ENCODE measurements around the gene CD2AP.

The CD2AP gene

DNA sequence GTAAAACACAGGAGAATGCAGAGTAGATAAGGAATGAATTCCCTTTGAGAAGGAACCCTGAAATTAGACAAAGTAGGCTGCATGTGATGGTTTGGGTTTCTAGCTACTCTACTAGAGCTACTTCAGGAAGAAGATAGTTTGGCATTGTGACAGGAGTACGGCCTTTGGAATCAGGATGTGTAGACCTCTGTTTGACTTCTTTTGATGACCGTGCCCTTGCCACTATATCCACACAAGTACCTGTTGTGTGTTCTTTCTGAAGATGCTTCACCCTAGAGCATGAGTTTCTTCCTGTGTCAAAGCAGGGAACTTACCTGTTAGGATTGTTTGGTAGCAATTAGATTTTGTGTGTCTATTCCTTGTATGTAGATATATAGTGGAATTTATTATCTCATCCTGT is 41.7 kb downstream of the CD2AP start:
- Histone ChIP-seq H3K9ac (ENCODE audit: low read length) (no peak overlapping the region), H3K9me3 (ENCODE audit: control insufficient read depth, low read depth, low read length) (no peaks in the 10 kb centered on the region), H3K4me3 (ENCODE audit: low read length) (no peak overlapping the region), H3K36me3 (ENCODE audit: control insufficient read depth, low read depth, low read length) (peaks cover 3% of the 10 kb centered on the region), H3K4me1 (ENCODE audit: control insufficient read depth, low read depth, low read length) (peaks cover 14% of the 10 kb centered on the region), H3K27me3 (ENCODE audit: control insufficient read depth, insufficient read depth, low read length) (no peaks in the 10 kb centered on the region), H3K27ac (ENCODE audit: low read length) (no peak overlapping the region)

GRCh38 chr6:47520282-47520681 is 42.7 kb downstream of the CD2AP start:
- Histone ChIP-seq H3K4me1 (ENCODE audit: control insufficient read depth, low read depth, low read length) (peaks cover 18% of the 10 kb centered on the region), H3K27ac (ENCODE audit: low read length) (no peak overlapping the region), H3K27me3 (ENCODE audit: control insufficient read depth, insufficient read depth, low read length) (no peaks in the 10 kb centered on the region), H3K9me3 (ENCODE audit: control insufficient read depth, low read depth, low read length) (no peaks in the 10 kb centered on the region), H3K9ac (ENCODE audit: low read length) (no peak overlapping the region), H3K4me3 (ENCODE audit: low read length) (no peak overlapping the region), H3K36me3 (ENCODE audit: control insufficient read depth, low read depth, low read length) (peaks cover 3% of the 10 kb centered on the region)

- Histone ChIP-seq H3K27me3 (ENCODE audit: control insufficient read depth, insufficient read depth, low read length) (no peaks in the 10 kb centered on the region), H3K36me3 (ENCODE audit: control insufficient read depth, low read depth, low read length) (peaks cover 1% of the 10 kb centered on the region), H3K27ac (ENCODE audit: low read length) (no peak overlapping the region), H3K9me3 (ENCODE audit: control insufficient read depth, low read depth, low read length) (peaks cover 2% of the 10 kb centered on the region), H3K9ac (ENCODE audit: low read length) (no peak overlapping the region), H3K4me1 (ENCODE audit: control insufficient read depth, low read depth, low read length) (peaks cover 15% of the 10 kb centered on the region), H3K4me3 (ENCODE audit: low read length) (no peak overlapping the region)
These were observed 44.4 kb downstream of the CD2AP start for GRCh38 chr6:47521961-47522360.

- peaks cover 5% of the 10 kb centered on the region for H3K36me3 ChIP-seq (ENCODE audit: control insufficient read depth, low read depth, low read length)
- peaks cover 2% of the 10 kb centered on the region for H3K9me3 ChIP-seq (ENCODE audit: control insufficient read depth, low read depth, low read length)
- H3K9ac ChIP-seq (ENCODE audit: low read length), result no peak overlapping the region
- peaks cover 15% of the 10 kb centered on the region for H3K4me1 ChIP-seq (ENCODE audit: control insufficient read depth, low read depth, low read length)
- no peak overlapping the region for H3K4me3 ChIP-seq (ENCODE audit: low read length)
- H3K27ac ChIP-seq (ENCODE audit: low read length), result no peak overlapping the region
- H3K27me3 ChIP-seq (ENCODE audit: control insufficient read depth, insufficient read depth, low read length), result no peaks in the 10 kb centered on the region
These were observed 46.7 kb downstream of the CD2AP start for GRCh38 chr6:47524136-47524845.

DNA sequence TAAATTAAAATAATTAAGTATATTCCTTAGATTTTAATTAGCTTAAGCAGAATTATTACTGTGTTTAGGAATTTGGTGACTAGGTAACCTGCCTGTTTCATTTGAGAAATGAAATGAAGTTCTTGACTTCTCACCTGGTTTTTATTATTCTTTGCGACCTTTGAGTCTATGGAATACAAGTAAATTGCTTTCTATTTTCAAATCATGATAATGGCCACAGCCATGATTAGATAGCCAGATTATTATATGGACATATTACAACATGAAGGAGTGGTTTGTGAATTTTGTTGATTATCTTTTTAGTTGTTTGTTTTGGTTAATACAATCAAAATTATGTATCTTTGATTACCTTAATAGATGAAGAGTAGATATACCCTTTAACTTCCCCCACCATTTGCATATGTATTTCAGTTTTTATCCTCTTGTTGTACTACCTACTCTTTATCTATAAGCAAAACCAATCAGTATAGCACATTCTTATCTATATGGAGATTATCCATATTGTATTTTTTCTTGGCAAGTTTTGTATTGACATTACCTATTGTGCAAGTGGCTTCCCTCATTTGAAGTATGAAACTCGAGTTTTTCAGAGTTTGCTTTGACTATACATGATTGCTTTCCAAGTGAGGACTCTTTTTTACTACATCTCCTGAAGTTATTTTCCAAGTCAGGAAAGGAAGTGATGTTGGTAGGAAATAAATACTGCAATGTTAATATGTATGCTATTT is 47.9 kb downstream of the CD2AP start:
- peaks cover 2% of the 10 kb centered on the region for H3K9me3 ChIP-seq (ENCODE audit: control insufficient read depth, low read depth, low read length)
- no peak overlapping the region for H3K27ac ChIP-seq (ENCODE audit: low read length)
- peaks cover 9% of the 10 kb centered on the region for H3K4me1 ChIP-seq (ENCODE audit: control insufficient read depth, low read depth, low read length)
- no peak overlapping the region for H3K4me3 ChIP-seq (ENCODE audit: low read length)
- H3K36me3 ChIP-seq (ENCODE audit: control insufficient read depth, low read depth, low read length), result peaks cover 5% of the 10 kb centered on the region
- no peaks in the 10 kb centered on the region for H3K27me3 ChIP-seq (ENCODE audit: control insufficient read depth, insufficient read depth, low read length)
- no peak overlapping the region for H3K9ac ChIP-seq (ENCODE audit: low read length)

GRCh38 chr6:47527274-47527673 is 49.7 kb downstream of the CD2AP start:
- Histone ChIP-seq H3K9me3 (ENCODE audit: control insufficient read depth, low read depth, low read length) (peaks cover 2% of the 10 kb centered on the region), H3K36me3 (ENCODE audit: control insufficient read depth, low read depth, low read length) (peaks cover 5% of the 10 kb centered on the region), H3K4me3 (ENCODE audit: low read length) (no peak overlapping the region), H3K9ac (ENCODE audit: low read length) (no peak overlapping the region), H3K4me1 (ENCODE audit: control insufficient read depth, low read depth, low read length) (peaks cover 9% of the 10 kb centered on the region), H3K27ac (ENCODE audit: low read length) (no peak overlapping the region), H3K27me3 (ENCODE audit: control insufficient read depth, insufficient read depth, low read length) (no peaks in the 10 kb centered on the region)

- Histone ChIP-seq H3K27ac (ENCODE audit: low read length) (no peak overlapping the region), H3K27me3 (ENCODE audit: control insufficient read depth, insufficient read depth, low read length) (no peaks in the 10 kb centered on the region), H3K9ac (ENCODE audit: low read length) (no peak overlapping the region), H3K36me3 (ENCODE audit: control insufficient read depth, low read depth, low read length) (peaks cover 16% of the 10 kb centered on the region), H3K4me3 (ENCODE audit: low read length) (no peak overlapping the region), H3K4me1 (ENCODE audit: control insufficient read depth, low read depth, low read length) (no peaks in the 10 kb centered on the region), H3K9me3 (ENCODE audit: control insufficient read depth, low read depth, low read length) (peaks cover 2% of the 10 kb centered on the region)
These were observed 52.1 kb downstream of the CD2AP start for GRCh38 chr6:47529734-47530133.

- H3K27ac ChIP-seq (ENCODE audit: low read length), result no peak overlapping the region
- H3K36me3 ChIP-seq (ENCODE audit: control insufficient read depth, low read depth, low read length), result peaks cover 16% of the 10 kb centered on the region
- no peak overlapping the region for H3K9ac ChIP-seq (ENCODE audit: low read length)
- no peaks in the 10 kb centered on the region for H3K9me3 ChIP-seq (ENCODE audit: control insufficient read depth, low read depth, low read length)
- H3K4me1 ChIP-seq (ENCODE audit: control insufficient read depth, low read depth, low read length), result no peaks in the 10 kb centered on the region
- no peaks in the 10 kb centered on the region for H3K27me3 ChIP-seq (ENCODE audit: control insufficient read depth, insufficient read depth, low read length)
- H3K4me3 ChIP-seq (ENCODE audit: low read length), result no peak overlapping the region
These were observed 55.5 kb downstream of the CD2AP start for GRCh38 chr6:47532981-47533585.

- H3K9ac ChIP-seq (ENCODE audit: low read length), result no peak overlapping the region
- no peaks in the 10 kb centered on the region for H3K27me3 ChIP-seq (ENCODE audit: control insufficient read depth, insufficient read depth, low read length)
- no peak overlapping the region for H3K27ac ChIP-seq (ENCODE audit: low read length)
- H3K4me3 ChIP-seq (ENCODE audit: low read length), result no peak overlapping the region
- H3K9me3 ChIP-seq (ENCODE audit: control insufficient read depth, low read depth, low read length), result no peaks in the 10 kb centered on the region
- no peaks in the 10 kb centered on the region for H3K4me1 ChIP-seq (ENCODE audit: control insufficient read depth, low read depth, low read length)
- H3K36me3 ChIP-seq (ENCODE audit: control insufficient read depth, low read depth, low read length), result peaks cover 16% of the 10 kb centered on the region
These were observed 56.5 kb downstream of the CD2AP start for GRCh38 chr6:47534063-47534462.

GRCh38 chr6:47535316-47536225 is 58.0 kb downstream of the CD2AP start:
- Histone ChIP-seq H3K36me3 (ENCODE audit: control insufficient read depth, low read depth, low read length) (peaks cover 16% of the 10 kb centered on the region), H3K27ac (ENCODE audit: low read length) (no peak overlapping the region), H3K9ac (ENCODE audit: low read length) (no peak overlapping the region), H3K4me1 (ENCODE audit: control insufficient read depth, low read depth, low read length) (no peaks in the 10 kb centered on the region), H3K4me3 (ENCODE audit: low read length) (no peak overlapping the region), H3K9me3 (ENCODE audit: control insufficient read depth, low read depth, low read length) (no peaks in the 10 kb centered on the region), H3K27me3 (ENCODE audit: control insufficient read depth, insufficient read depth, low read length) (no peaks in the 10 kb centered on the region)

DNA sequence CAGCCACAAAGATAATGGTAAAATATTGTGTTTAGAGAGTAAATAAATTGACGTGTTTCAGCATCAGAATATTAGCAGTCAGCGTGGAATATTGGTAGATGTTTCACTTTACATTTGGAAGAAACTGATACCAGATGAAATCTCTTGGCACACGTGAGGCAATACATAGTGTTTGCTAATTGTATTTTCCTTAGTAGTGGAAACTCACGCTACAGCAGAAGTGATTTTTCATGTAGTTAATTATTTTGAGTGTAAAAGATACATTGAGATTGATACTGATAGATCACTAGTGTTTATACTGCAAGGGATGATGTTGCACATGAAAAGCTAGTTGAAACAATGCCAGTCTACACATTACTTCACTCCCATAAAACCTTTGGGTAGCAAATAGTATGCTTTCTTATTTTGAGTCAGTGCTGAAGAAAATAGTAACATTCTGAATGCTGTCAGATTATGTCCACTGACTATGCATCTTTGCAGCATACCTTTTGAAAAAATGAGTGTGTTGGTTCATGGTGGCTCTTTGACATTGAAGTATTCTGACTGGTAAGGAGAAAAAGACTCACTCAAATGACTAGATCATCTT is 59.3 kb downstream of the CD2AP start:
- Histone ChIP-seq H3K9ac (ENCODE audit: low read length) (no peak overlapping the region), H3K36me3 (ENCODE audit: control insufficient read depth, low read depth, low read length) (peaks cover 16% of the 10 kb centered on the region), H3K9me3 (ENCODE audit: control insufficient read depth, low read depth, low read length) (no peaks in the 10 kb centered on the region), H3K27me3 (ENCODE audit: control insufficient read depth, insufficient read depth, low read length) (no peaks in the 10 kb centered on the region), H3K27ac (ENCODE audit: low read length) (no peak overlapping the region), H3K4me1 (ENCODE audit: control insufficient read depth, low read depth, low read length) (no peaks in the 10 kb centered on the region), H3K4me3 (ENCODE audit: low read length) (no peak overlapping the region)
